HG02642 (cell line): Measurements from ENCODE around the gene TNS2.

ENCODE experiments used
- ATAC-seq: cut with Tn5 transposase; IDR thresholded peaks from one replicate; pipeline ENCODE4 v1.9.1; 2021; ENCODE audit warnings: mild to moderate bottlenecking; ENCODE audit not compliant: unreplicated experiment, poor library complexity

Gene TNS2

GRCh38 chr12:53067074-53067992, 17.5 kb downstream of the TNS2 start:
- no peak for ATAC-seq

- no peak for ATAC-seq
These were observed 18.3 kb downstream of the TNS2 start for GRCh38 chr12:53067993-53068770.

- ATAC-seq: no peak
These were observed 19.1 kb downstream of the TNS2 start for GRCh38 chr12:53068811-53069585.

- ATAC-seq: no peak
These were observed 20.0 kb downstream of the TNS2 start for GRCh38 chr12:53069621-53070410.

- ATAC-seq: no peak
These were observed 21.1 kb downstream of the TNS2 start for GRCh38 chr12:53070877-53071492.

GRCh38 chr12:53071591-53072551, 22.0 kb downstream of the TNS2 start:
- ATAC-seq: no peak

- ATAC-seq: no peak
These were observed 24.0 kb downstream of the TNS2 start for GRCh38 chr12:53073881-53074280.

- no peak for ATAC-seq
These were observed 24.6 kb downstream of the TNS2 start for GRCh38 chr12:53074283-53074998.

- ATAC-seq: no peak
These were observed 25.1 kb downstream of the TNS2 start for GRCh38 chr12:53074999-53075370.

GRCh38 chr12:53076461-53076860, 26.6 kb downstream of the TNS2 start:
- no peak for ATAC-seq

- no peak for ATAC-seq
These were observed 27.2 kb downstream of the TNS2 start for GRCh38 chr12:53077030-53077429.

GRCh38 chr12:53078425-53079225, 28.8 kb downstream of the TNS2 start:
- ATAC-seq: peak; percentile 18

- ATAC-seq: peak; percentile 98
These were observed 29.6 kb downstream of the TNS2 start, which contains the start of gene SPRYD3 for GRCh38 chr12:53079226-53080117. SPRYD3 (minus strand) TSS chr12:53079390; CDS start chr12:53079333, 57 bp downstream.

- no peak for ATAC-seq
These were observed 32.8 kb downstream of the TNS2 start for GRCh38 chr12:53082637-53083175.

GRCh38 chr12:53086361-53086760, 36.5 kb downstream of the TNS2 start:
- no peak for ATAC-seq

- ATAC-seq: no peak
These were observed 40.2 kb downstream of the TNS2 start for GRCh38 chr12:53090105-53090504.
